ENCODE results near the gene SLC9A3.
"Not testable (repeated sequence)": the region's sequence is repeated elsewhere in the genome, so short reads cannot be mapped to it uniquely, and the experiment has no call there.

The SLC9A3 gene

DNA sequence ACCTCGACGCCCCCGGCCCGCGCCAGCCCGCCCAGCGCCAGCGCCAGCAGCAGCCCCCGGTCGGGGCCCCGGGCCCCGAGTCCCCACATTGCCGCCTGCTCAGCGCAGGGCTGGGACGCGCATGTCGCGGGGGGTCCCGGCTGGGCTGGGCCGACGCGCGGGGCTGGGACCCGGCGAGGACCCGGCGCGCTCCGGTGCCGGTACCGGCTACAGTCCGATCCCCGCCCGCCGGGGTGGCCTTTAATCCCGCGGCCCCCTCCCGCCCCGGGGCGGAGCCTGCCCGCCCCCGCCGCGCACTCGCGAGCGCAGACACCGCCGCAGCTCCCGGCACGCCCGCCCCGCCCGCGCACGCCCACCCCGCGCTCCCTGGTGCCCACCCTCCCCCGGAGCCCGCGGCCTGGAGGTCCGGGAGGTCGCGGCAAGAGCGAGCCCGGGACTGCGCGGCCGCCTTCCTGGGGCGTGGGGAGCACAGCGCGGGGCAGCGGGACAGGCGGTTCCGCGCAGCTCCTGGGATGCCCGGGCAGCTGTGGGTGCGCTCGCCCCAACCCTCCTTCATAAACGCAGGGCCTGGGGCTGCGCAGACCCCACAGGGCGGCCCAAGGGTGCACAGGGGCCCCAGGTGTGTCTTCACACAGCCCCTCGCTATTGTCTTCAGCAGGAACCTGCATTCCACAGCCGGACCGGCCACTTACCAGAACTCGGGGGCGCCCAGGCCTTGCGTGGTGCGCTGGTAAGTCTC, at the start of gene SLC9A3:
Gene SLC9A3, minus strand, starts transcription at position 216 of the 739 bp plus-strand sequence.
- no peak for DNase-seq (ENCODE audit: low read depth in 2 of 2)

DNA sequence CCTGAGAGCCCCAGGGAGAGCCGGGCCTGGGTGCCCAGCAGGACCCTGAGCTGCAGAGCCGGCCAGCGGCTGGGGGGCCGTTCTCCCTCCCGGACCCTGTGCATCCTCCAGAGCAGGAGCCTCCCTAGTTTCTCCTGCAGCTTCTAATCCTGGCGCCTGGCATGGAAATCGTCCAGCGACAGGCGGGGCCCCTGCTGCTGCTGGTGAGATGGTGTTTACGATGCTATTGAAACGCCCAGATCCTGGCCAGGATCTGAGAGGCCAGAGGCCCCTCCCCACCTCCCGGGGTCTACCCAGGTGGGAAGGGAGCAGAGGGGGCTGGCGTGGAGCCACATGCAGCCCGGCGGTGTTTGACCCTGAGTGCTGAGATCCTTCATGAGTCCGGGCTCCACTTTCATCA, 49.7 kb upstream of the SLC9A3 start:
- DNase-seq (ENCODE audit: low read depth in 2 of 2): no peak

DNA sequence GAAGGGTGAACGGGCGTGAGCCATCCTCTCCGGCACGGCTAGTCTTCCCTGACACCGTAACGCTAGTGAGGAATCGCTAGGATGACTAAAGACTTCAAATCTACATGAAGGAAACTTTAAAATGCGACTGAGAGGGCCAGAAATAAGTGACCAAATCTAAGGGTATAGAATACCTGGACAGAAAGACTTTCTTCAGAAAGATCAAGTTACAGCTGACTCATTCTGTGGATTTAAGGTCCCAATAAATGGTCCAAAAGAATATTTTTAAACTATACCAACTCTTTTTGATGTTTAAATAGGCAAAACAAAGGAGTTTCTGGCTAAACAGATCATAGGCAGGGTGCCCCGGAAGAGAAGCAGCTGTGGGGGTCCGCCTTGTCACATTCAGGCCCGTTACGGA, 49.0 kb upstream of the SLC9A3 start:
- no peak for DNase-seq (ENCODE audit: low read depth in 2 of 2)

DNA sequence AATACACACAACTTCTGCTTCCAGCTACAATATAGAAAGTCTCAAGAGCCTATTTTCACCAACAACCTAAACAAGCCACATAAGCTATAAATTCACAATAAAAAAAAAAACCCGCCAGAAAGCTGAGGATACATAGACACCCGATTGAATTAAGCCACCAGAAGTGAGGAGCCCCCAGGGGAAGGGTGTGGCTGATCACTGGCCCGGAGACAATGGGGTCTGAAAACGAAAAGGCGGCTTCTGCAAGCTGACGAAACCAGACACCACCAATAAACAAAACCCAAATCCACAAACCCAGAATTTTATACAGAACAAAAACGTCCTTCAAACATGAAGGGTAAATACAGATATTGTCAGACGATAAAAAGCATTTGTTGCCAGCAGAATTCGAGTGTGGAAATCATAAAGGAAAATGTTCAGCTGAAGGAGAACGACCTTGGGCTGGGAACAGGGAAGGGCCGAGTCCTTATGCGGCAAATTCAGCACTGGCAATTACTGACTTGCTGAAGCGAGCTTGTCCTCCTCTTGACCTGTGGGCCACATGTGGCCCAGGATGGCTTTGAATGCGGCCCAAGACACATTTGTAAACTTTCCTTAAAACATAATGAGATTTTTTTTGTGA, 48.3 kb upstream of the SLC9A3 start:
- DNase-seq (ENCODE audit: low read depth in 2 of 2): no peak

DNA sequence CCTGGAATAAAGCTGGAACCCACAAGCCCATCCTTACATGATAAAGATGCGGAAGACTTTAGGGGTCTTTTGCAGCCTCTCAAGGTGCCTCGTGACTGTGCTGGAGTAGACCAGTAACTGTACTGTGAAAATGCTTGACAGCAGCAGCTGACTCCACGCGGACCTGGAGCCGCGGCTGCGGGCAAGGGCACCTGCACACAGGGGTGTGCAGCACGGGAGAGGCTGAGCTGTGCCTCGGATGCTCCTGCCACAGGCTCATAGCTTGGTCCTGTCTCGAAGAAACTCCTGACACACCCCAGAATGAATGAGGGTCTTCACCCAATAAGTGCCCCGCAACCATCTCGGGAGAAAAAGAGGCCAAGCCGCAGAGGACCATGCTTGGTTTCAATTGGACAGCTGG, 47.5 kb upstream of the SLC9A3 start:
- DNase-seq (ENCODE audit: low read depth in 2 of 2): no peak

DNA sequence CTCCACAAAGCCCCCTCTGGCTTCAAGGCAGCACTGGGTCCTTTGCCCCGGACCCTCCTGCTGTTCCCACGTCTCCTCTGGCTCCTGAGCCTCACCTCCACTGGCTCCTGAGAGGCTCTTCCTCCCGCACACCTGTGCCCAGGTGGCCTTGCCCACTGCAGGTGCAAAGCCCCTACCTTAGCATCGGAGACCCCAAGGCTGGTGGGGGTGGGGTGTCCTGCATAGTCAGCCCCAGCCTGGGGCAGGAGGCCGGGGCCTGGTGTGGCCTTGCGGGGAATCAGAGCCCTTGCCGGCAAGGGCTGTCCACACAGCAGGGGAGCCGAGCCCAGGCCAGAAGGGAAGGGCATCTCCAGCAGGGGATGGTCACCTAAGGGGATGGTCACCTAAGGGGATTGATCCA, 46.6 kb upstream of the SLC9A3 start:
- DNase-seq (ENCODE audit: low read depth in 2 of 2): no peak

DNA sequence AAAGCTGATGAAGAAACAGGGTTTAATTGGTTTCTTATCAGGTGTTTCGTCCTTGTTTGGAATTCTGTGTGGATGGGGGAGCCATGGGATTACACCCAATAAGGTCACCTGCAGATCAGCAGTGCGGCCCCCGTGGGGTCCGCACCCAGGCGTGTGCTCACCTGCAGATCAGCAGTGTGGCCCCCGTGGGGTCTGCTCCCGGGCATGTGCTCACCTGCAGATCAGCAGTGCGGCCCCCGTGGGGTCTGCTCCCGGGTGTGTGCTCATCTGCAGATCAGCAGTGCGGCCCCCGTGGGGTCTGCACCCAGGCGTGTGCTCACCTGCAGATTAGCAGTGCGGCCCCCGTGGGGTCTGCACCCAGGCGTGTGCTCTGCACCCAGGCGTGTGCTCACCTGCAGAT, 46.2 kb upstream of the SLC9A3 start:
- no peak for DNase-seq (ENCODE audit: low read depth in 2 of 2)

DNA sequence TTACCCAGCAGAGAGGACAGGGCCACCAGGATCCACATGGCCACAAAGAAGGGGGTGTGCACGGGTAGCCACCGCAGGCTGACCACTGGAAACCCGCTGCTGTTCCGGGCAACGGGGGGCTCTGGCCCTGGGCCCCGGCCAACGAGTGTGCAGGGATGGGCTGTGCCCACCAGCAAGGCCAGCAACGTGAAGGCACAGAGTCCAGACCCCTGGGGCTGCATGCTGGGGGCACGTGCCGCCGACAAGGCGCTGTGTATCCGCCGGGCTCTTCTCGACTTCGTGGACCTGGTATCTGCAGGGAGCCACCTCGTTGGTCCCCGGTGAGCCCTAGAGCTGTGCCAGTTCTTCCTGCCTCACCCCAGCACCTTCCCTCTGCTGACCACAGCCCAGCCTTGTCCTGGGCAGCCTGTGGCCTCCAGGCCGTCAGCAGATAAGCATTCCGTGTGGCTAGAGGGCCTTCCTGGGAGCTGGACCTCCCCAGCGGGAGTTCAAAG, 45.7 kb upstream of the SLC9A3 start:
- no peak for DNase-seq (ENCODE audit: low read depth in 2 of 2)

DNA sequence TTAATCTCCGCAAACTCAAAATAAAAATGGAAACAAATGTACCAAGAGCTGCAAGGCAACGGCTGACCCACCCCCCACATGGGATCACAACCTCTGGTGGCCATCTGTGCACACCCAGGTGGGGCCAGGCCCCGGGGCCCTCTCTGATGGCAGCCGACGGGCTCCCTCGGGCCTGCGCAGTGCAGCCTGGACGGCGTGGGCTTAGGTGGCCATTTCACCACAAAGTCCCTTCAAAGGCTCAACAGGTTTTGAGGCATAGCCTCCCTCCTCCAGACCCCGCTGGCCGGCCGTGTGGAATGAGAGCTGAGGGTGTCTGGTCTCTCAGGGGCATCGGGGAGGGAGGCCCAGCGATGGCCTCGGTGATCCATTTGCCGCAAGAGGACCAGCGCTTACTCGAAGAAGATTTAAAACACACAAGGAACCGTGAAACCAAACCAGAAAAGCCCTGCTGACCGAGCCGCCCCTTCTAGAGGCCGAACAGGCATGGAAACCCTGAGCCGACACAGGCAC, 45.2 kb upstream of the SLC9A3 start:
- no peak for DNase-seq (ENCODE audit: low read depth in 2 of 2)

DNA sequence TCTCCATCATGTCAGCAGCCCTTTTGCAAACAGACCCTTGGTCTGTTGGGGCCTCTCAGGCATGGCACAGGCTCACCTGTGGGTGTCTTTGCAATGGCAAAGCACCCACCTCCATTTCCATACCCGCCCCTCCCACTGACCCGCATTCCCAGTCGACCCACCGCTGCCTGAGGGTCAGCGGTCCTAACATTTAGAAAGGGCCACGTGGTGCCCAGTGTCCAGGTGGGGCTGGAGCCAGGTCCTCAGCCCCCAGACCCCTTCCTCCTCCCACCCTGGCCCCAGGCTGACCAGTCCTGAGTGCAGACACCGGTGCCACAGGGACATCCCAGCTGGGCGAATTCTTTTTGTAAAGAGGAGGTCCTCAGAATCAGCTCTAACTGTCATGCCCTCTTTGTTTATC, 44.6 kb upstream of the SLC9A3 start:
- DNase-seq (ENCODE audit: low read depth in 2 of 2): no peak

DNA sequence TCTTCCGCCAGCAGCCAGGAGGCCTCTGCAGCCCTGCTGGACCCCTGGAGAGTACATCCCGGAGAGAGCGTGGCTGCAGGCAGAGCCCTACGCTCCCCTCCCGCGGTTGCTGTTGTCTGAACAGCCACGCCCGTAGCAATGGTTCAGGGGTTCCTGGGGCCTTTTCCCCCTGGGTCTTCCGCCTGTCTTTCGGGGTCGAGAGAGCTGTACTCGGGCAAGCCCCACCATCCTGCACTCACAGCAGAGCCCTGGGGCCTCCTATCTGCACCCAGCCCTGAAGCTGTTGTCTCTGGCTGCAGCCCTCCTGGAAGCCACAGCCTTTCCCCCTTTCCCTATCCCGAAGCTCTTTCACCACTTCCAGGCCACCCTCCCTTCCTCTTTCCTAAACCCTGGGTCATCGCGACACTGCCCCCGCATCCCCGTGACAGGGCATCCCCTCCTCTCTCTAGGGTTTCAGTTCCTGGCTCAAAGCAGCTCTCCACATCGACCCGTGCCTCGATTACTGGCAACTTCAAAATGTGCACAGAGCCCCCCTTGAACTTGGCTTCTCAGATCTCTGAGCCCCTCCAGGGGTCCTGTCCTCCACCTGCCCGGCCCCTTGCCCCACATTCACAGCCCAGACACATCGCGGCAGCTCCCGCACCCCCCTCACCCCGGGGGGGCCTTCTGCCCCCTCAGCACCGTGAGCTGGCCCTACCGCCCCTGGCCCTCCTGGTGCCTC, 44.0 kb upstream of the SLC9A3 start:
- DNase-seq (ENCODE audit: low read depth in 2 of 2): no peak

DNA sequence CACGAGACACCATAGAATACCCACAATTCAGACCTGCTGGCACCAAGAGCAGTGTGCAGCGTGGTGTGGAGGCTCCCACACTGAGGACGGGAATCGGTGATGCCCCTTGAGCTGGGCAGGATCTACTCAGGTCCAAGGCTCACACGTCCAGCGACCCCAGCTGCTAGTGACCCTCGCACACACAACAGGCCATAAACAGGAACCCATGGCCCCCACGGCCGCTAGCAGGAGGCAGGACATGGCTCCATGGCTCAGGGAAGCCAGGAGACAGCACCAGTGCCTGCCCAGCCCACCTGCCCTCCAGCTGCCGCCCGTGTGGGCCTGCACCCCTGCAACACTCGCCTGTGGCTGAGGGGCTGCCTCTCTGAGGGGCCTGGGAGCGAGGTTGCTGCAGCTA, 43.4 kb upstream of the SLC9A3 start:
- no peak for DNase-seq (ENCODE audit: low read depth in 2 of 2)

DNA sequence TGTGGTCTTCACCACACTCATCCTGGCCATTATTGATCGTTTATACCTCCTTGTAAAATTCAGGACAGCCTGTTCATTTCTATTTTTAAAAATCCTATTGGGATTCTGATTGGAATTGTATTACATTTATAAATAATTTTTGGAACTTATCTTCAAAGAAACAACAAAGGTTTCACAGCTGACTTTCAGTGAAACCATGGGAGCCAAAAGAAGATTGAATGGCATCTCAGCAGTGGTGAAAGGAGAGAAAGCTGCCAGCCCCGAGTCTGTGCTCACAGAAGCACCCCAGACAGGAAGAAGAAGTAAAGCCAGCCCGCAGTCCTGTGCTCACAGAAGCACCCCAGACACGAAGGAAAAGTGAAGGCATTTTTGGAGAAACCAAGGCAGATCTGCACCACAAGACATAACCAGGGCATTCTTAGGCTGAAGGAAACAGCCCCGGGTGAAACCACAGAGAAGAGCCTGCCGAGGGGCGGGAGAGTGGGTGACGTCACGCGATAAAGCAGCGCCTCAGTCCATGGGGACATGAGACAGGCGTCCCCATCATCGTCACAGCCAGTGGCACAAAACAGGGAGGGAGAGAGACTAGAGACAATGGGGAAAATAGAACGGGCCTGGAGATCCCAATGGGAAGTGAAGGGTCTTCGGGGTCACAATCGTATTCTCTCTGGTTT, 42.5 kb upstream of the SLC9A3 start:
- no peak for DNase-seq (ENCODE audit: low read depth in 2 of 2)

DNA sequence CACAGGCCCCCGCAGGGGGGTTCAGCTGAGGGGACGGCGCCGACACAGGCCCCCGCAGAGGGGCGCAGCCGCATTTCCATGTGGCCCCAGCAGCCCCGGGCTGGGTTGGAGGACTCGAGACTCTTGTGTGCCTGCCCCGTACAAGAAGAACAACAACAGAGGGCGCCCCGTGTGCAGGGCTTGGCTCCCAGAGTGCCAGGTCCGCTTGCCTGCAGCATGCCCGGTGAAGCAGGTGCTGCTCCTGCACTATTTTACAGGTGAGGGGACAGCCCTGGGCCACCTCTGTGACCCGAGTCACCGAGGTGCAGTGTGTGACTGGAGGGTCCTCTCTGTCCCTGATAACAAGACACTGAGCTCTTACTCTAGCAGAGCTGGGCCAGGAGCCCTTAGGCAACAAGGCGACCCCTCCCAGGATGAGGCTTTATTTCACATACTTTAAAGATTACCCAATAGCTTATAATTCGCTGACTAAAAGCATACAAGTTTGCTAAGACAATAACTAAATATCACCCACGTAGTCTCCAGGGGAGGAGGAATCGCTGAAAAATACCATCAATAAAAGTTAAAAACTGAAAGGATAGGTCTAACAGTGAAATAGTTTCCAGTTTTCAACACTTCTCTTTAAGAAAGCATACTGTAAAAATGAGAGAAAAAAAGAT, 41.7 kb upstream of the SLC9A3 start:
- no peak for DNase-seq (ENCODE audit: low read depth in 2 of 2)

DNA sequence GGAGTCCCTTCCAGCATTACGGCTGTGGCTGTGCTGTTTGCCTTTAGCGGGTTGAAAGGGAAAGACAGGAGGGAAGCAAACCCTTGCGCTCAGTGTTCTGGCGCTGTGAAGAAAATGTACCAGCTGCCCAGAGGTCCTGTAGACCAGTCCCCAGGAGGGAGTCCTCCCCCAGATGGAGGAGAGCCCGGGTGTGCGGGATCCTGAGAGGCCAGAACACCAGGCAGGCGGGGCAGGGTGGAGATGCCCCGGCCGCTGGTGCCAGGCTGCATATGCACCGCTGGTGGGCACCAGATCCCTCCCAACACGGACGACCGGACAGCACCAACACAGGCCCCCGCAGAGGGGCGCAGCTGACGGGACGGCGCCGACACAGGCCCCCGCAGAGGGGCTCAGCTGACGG, 37.2 kb upstream of the SLC9A3 start:
- no peak for DNase-seq (ENCODE audit: low read depth in 2 of 2)

DNA sequence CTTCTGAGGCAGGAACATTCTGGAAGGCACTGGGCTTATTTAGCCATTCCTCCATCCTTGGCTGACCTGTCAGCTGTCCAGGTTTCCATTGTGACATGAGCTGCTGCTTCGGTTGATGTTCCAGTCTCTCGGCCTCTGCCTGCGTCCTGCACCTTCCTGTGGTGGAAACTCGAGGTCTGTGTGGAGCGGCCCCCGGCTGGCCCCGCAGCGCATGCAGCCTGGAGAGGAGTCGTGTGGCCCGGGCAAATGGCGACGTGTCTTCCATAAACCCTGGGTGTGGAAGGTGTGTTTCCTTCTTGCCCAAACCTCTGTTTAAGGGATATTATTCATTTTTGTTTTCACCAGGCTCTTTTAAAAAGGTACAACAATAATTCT, 36.5 kb upstream of the SLC9A3 start:
- no peak for DNase-seq (ENCODE audit: low read depth in 2 of 2)

DNA sequence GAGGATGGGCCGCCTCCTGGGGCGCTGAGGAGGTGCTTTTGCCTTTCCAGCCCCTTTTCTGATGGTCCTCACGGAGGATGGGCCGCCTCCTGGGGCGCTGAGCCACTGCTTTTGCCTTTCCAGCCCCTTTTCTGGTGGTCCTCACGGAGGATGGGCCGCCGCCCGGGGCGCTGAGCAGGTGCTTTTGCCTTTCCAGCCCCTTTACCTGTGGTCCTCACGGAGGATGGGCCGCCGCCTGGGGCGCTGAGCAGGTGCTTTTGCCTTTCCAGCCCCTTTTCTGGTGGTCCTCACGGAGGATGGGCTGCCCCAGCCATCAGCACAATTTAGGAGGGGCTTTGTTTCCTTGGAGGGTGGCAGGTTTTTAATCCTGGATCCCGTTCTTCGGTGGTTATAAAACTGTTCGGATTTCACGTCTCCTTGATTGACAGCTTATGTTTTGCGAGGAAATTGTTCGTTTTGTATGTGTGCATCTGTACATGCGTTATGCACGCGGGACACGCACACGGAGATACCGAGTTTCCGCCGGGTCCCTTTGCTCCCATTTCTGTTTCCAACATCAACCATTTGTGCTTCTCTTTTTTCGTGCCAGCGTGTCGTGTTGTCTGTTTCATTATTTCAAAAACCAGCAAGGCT, 34.7 kb upstream of the SLC9A3 start:
- no peak for DNase-seq (ENCODE audit: low read depth in 2 of 2)

DNA sequence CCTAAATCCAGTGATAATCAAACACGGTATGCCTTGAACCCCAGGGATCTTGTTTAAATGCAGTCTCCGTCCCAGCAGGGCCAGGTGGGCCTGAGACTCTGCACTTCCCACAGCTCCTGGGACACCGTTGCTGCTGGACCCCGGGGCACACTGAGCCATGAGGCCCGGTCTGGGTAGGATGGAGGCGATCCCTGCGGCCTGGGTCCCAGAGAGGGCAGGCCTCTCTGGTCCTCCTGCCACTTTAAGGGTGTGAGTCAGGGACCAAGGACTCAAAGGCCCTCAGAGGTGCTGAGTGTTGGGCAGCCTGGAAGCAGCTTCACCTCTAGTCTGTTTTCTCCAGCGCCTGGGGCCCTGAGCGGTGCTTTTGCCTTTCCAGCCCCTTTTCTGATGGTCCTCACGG, 34.1 kb upstream of the SLC9A3 start:
- no peak for DNase-seq (ENCODE audit: low read depth in 2 of 2)

DNA sequence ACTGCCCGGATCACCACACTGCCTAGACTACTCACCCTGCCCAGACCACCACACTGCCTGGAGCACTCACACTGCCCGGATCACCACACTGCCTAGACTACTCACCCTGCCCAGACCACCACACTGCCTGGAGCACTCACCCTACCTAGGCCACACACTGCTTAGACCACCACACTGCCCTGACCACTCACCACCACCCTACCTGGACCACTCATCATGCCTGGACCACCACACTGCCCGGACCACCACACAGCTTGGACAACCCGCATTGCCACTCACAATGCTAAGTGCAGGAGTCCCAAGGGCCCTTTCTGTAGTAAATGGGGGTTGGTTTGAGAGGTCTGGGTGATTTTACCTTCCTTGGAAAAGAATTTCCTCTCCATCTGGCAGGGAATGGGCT, 33.7 kb upstream of the SLC9A3 start:
- DNase-seq (ENCODE audit: low read depth in 2 of 2): not testable (repeated sequence)

DNA sequence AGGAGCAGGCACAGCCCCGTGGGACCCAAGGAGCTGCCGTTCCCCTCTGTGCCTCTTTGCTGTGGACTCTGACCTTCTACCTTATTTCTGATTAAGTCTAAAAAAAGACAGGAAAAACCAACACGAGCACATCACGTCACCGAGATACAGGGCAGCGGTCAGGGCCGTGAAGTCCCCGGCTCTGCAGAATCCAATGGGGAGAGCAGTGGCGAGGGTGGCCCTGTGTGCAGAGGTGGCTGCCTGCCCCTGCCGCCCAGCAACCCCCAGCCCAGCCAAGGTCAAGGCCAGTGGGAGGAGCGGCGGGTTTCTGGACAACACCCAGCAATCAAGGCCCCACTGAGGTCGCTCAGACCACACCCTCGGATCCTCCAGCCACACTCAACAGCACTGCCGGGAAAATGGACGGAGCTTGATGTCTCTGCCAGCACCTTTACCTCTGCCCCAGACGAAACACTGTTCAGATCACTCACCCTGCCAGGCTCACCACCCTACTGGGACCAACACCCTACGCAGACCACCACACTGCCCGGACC, 32.7 kb upstream of the SLC9A3 start:
- no peak for DNase-seq (ENCODE audit: low read depth in 2 of 2)

DNA sequence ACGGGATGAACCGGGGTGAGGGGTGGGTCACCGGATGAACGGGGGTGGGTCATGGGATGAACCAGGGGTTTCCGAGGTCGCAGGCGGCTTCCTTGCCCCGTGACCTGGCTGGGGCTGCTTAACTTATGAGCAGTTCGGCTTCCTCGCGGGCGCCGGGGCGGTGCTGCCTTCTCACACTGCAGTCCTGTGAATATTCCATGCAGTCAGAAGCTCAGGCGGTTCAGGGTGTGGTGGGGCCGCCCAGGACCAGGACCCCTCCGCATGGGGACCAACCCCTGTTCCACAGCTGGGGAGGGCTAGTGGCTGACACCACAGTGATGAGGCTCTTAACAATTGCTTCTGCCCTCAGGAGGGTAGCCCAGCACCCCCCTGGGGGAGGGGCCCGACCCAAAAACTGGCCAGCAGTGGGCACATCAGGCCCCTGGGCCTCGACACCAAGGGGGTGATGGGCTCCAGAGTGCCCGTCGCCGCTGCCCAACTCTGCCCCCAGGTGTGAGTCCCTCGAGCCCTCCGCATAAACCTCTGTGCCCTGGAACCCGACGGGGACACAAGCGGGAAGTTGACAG, 30.9 kb upstream of the SLC9A3 start:
- no peak for DNase-seq (ENCODE audit: low read depth in 2 of 2)
